Keratinocyte (primary cell): ENCODE results near the gene ADAM12. TPM values are rescaled to one million over a fixed set of nuclear protein-coding genes. Genes with fewer than 3 reads are reported as not detected.

Experiments used
- DNase-seq: peaks from one replicate; pipeline ENCODE4 v3.0.0-alpha.2; 2011; ENCODE audit warnings: low read depth, missing footprints, low spot score
- FAIRE-seq: peaks from 2 replicates; lab custom pipeline; 2011; peaks lifted over from hg19 to GRCh38; lab: Jason Lieb, UNC
- H2AFZ ChIP-seq: 2 replicates; pipeline ENCODE4 v1.6.0; 2012; ENCODE audit warnings: low read length, control low read depth, inconsistent platforms; ENCODE audit not compliant: control insufficient read depth
- H3K27ac ChIP-seq: 2 replicates; pipeline ENCODE4 v1.5.1; 2011; ENCODE audit warnings: low read length; ENCODE audit not compliant: control insufficient read depth, insufficient read depth
- H3K27me3 ChIP-seq: 3 replicates; pipeline ENCODE4 v1.6.0; 2011; ENCODE audit warnings: low read length; ENCODE audit not compliant: control insufficient read depth, insufficient read depth; ENCODE audit errors: extremely low read depth
- H3K36me3 ChIP-seq, 2 experiments: 2 replicates in 1 of 2; 3 replicates in 1 of 2; pipeline ENCODE4 v1.5.1; 2011; ENCODE audit warnings: low read length in 2 of 2, mild to moderate bottlenecking in 1 of 2; ENCODE audit not compliant: control insufficient read depth in 2 of 2, insufficient read depth in 2 of 2; ENCODE audit errors: extremely low read depth in 1 of 2
- H3K4me1 ChIP-seq: 3 replicates; pipeline ENCODE4 v1.5.1; 2011; ENCODE audit warnings: low read length; ENCODE audit not compliant: control insufficient read depth, insufficient read depth; ENCODE audit errors: extremely low read depth
- H3K4me2 ChIP-seq: 3 replicates; pipeline ENCODE4 v1.6.0; 2011; ENCODE audit warnings: low read depth, low read length; ENCODE audit not compliant: control insufficient read depth, insufficient read depth; ENCODE audit errors: extremely low read depth
- H3K4me3 ChIP-seq, 3 experiments: fragments of 200-600 bp in 1 of 3; sonication (generic) in 1 of 3; 2 replicates in 2 of 3; 3 replicates in 1 of 3; pipeline ENCODE4 v1.5.1; 2011 to 2016; ENCODE audit warnings: low read length in 3 of 3, mild to moderate bottlenecking in 3 of 3, control low read depth in 2 of 3, inconsistent platforms in 1 of 3, low read depth in 1 of 3, mixed read lengths in 1 of 3, mixed run types in 1 of 3, moderate library complexity in 1 of 3; ENCODE audit not compliant: control insufficient read depth in 2 of 3, insufficient read depth in 2 of 3; ENCODE audit errors: extremely low read depth in 1 of 3
- H3K79me2 ChIP-seq: 2 replicates; pipeline ENCODE4 v1.6.0; 2012; ENCODE audit warnings: low read length; ENCODE audit not compliant: control insufficient read depth, insufficient read depth
- H3K9ac ChIP-seq: 3 replicates; pipeline ENCODE4 v1.6.0; 2011; ENCODE audit warnings: low read length; ENCODE audit not compliant: control insufficient read depth, insufficient read depth; ENCODE audit errors: extremely low read depth
- H3K9me1 ChIP-seq: 3 replicates; pipeline ENCODE4 v1.6.0; 2011; ENCODE audit warnings: low read length; ENCODE audit not compliant: control insufficient read depth, insufficient read depth; ENCODE audit errors: extremely low read depth
- H3K9me3 ChIP-seq: 2 replicates; pipeline ENCODE4 v1.5.1; 2012; ENCODE audit warnings: low read depth, low read length; ENCODE audit not compliant: control insufficient read depth
- H4K20me1 ChIP-seq: 3 replicates; pipeline ENCODE4 v1.6.0; 2011; ENCODE audit warnings: low read length; ENCODE audit not compliant: control insufficient read depth, insufficient read depth; ENCODE audit errors: extremely low read depth
- EZH2 ChIP-seq: IDR thresholded peaks from one replicate; pipeline ENCODE4 v1.6.1; 2012; ENCODE audit warnings: inconsistent platforms, mild to moderate bottlenecking, low read length, moderate library complexity
- dilution Hi-C: fragments of 300-500 bp; cut with MboI; formaldehyde crosslinking; loops from one replicate; pipeline ENCODE4 v1.7.0; 2020; ENCODE audit warnings: low sequenced_read_pairs; ENCODE audit not compliant: extremely low pct_ligation_motif_present
- polyA plus RNA-seq, 5 experiments: library from polyadenylated mRNA; depleted of rRNA in 3 of 5; stranded (reverse) in 3 of 5; stranded (forward) in 1 of 5; unstranded in 1 of 5; fragments of >200 nt; gene quantifications; 1 replicate in 1 of 5; 2 replicates in 3 of 5; 3 replicates in 1 of 5; pipeline versions ENCODE4 v1.2.1 to v1.2.3, GENCODE V29; 2011 to 2012; ENCODE audit warnings: missing spikeins in 2 of 5, low read depth in 1 of 5, low replicate concordance in 1 of 5
- TF ChIP-seq, protein P1 (sequence below), 3 experiments: IDR thresholded peaks in 1 of 3; conservative IDR thresholded peaks in 1 of 3; optimal IDR thresholded peaks in 1 of 3; 2 replicates in 2 of 3; 3 replicates in 1 of 3; pipeline versions ENCODE3 to v1.5.1; 2011; ENCODE audit warnings: low read length in 3 of 3, mild to moderate bottlenecking in 3 of 3, moderate library complexity in 2 of 3, control low read depth in 1 of 3, inconsistent platforms in 1 of 3; ENCODE audit not compliant: insufficient read depth in 2 of 3; ENCODE audit errors: extremely low read depth in 1 of 3

Gene ADAM12
- polyA plus RNA-seq, 1 donor (not counting 4 experiments of a cell fraction or from before 2014, with no cell fraction given): 0.07 TPM

DNA sequence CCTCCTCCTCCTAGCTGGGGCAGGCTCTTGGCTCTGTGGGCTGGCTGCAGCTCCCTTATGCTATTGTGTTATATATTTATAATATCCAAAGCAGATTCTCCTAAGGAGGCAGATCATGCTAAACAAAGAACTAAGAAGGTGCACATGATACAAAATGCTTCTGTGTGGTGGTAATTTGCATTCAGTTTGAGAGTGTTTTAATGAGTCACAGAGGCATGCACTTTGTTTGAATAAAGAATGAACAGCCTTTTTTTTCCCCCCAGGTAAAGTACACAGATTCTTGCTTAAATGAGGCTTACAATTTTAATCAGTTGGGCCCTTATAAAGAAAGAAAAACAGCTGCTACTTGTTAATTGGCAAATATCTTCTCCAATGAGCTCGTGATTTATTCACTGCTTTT is 396.9 kb downstream of the ADAM12 start:
- dilution Hi-C loops: no loop called here
- Histone ChIP-seq H3K27ac (no peak overlapping the region), H3K4me1 (no peaks in the 10 kb centered on the region), H4K20me1 (no peaks in the 10 kb centered on the region), H3K9me1 (no peaks in the 10 kb centered on the region), H3K9me3 (no peaks in the 10 kb centered on the region), H3K79me2 (no peaks in the 10 kb centered on the region), H3K27me3 (no peaks in the 10 kb centered on the region), H2AFZ (no peak overlapping the region), H3K4me3 (no peak overlapping the region), H3K9ac (no peak overlapping the region), H3K36me3 (no peaks in the 10 kb centered on the region), H3K4me2 (no peak overlapping the region)
- DNase-seq (no peak), FAIRE-seq (no peak)
- TF ChIP-seq, protein P1, sequence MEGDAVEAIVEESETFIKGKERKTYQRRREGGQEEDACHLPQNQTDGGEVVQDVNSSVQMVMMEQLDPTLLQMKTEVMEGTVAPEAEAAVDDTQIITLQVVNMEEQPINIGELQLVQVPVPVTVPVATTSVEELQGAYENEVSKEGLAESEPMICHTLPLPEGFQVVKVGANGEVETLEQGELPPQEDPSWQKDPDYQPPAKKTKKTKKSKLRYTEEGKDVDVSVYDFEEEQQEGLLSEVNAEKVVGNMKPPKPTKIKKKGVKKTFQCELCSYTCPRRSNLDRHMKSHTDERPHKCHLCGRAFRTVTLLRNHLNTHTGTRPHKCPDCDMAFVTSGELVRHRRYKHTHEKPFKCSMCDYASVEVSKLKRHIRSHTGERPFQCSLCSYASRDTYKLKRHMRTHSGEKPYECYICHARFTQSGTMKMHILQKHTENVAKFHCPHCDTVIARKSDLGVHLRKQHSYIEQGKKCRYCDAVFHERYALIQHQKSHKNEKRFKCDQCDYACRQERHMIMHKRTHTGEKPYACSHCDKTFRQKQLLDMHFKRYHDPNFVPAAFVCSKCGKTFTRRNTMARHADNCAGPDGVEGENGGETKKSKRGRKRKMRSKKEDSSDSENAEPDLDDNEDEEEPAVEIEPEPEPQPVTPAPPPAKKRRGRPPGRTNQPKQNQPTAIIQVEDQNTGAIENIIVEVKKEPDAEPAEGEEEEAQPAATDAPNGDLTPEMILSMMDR (optimal IDR thresholded peaks at IDR 0.05 in 1 of 3, IDR thresholded peaks at IDR 0.05 in 1 of 3, conservative IDR thresholded peaks at IDR 0.05 in 1 of 3; ENCODE audit: extremely low read depth in 1 of 3, insufficient read depth in 2 of 3, low read length in 3 of 3): no peak
- TF ChIP-seq EZH2: no peak

DNA sequence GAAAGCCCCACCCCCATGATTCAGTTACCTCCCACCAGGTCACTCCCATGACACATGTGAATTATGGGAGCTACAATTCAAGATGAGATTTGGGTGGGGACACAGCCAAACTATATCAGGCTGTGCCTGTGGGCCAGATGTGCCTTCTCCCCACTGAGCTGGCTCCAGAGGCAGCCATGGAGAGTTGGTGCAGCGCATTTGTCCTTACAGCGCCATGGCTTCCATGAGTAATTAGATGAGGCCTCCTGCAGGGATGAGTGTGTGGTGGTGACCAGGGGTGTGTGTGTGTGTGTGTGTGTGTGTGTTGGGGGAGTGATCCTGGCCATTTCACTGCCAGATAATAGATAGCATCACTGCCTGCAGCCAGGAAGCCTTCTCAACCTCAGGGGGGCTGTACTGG is 397.3 kb downstream of the ADAM12 start:
- no peaks in the 10 kb centered on the region for H3K36me3 ChIP-seq
- no peaks in the 10 kb centered on the region for H3K27me3 ChIP-seq
- FAIRE-seq (no peak), DNase-seq (no peak)
- no peaks in the 10 kb centered on the region for H3K9me1 ChIP-seq
- H3K79me2 ChIP-seq: no peaks in the 10 kb centered on the region
- no peaks in the 10 kb centered on the region for H3K4me1 ChIP-seq
- no peaks in the 10 kb centered on the region for H4K20me1 ChIP-seq
- H3K27ac ChIP-seq: no peak overlapping the region
- no peak overlapping the region for H3K9ac ChIP-seq
- H2AFZ ChIP-seq: no peak overlapping the region
- H3K4me2 ChIP-seq: no peak overlapping the region
- H3K4me3 ChIP-seq: no peak overlapping the region
- no peak for TF ChIP-seq EZH2
- TF ChIP-seq, protein P1 (optimal IDR thresholded peaks at IDR 0.05 in 1 of 3, IDR thresholded peaks at IDR 0.05 in 1 of 3, conservative IDR thresholded peaks at IDR 0.05 in 1 of 3; ENCODE audit: extremely low read depth in 1 of 3, insufficient read depth in 2 of 3, low read length in 3 of 3): no peak
- dilution Hi-C loops: no loop called here
- H3K9me3 ChIP-seq: no peaks in the 10 kb centered on the region
